Nucleus accumbens (tissue), 56 donors: Measurements from ENCODE around the gene PHOX2B.
"Not testable (repeated sequence)": the region's sequence is repeated elsewhere in the genome, so short reads cannot be mapped to it uniquely, and the experiment has no call there.

Experiments
- DNase-seq, 56 donors: peaks; one replicate each; lab custom pipeline; 2025; lab: John Stamatoyannopoulos, UW

PHOX2B gene

GRCh38 chr4:41714364-41715000 lies 34.0 kb downstream of the PHOX2B start:
- no peak for DNase-seq

- DNase-seq: no peak
Observed at GRCh38 chr4:41713768-41714167, 34.8 kb downstream of the PHOX2B start.

GRCh38 chr4:41712425-41712824 lies 36.1 kb downstream of the PHOX2B start:
- DNase-seq: no peak

GRCh38 chr4:41711654-41712053 lies 36.9 kb downstream of the PHOX2B start:
- not testable (repeated sequence) for DNase-seq

- no peak for DNase-seq
Observed at GRCh38 chr4:41709844-41710481, 38.6 kb downstream of the PHOX2B start.

- DNase-seq: no peak
Observed at GRCh38 chr4:41703785-41704184, 44.7 kb downstream of the PHOX2B start.

GRCh38 chr4:41702770-41703169 lies 45.8 kb downstream of the PHOX2B start:
- DNase-seq: no peak

- DNase-seq: no peak
Observed at GRCh38 chr4:41701983-41702382, 46.5 kb downstream of the PHOX2B start.

GRCh38 chr4:41696763-41697162 lies 51.8 kb downstream of the PHOX2B start:
- DNase-seq: no peak

GRCh38 chr4:41696131-41696530 lies 52.4 kb downstream of the PHOX2B start:
- DNase-seq: no peak
